Gastroesophageal sphincter (tissue), 4 donors: ENCODE results near the gene CNTNAP5. TPM values are rescaled to one million over a fixed set of nuclear protein-coding genes. Genes with fewer than 3 reads are reported as not detected.

Source experiments
- ATAC-seq: fragments of 150-250 bp; one replicate; pipeline ENCODE4 v1.9.1; 2016; ENCODE audit warnings: mild to moderate bottlenecking, moderate library complexity
- H3K27ac ChIP-seq, 4 donors: fragments of 200-600 bp; sonication (generic) in 3 of 4; 1 replicate in 3 of 4; 2 replicates in 1 of 4; pipeline ENCODE4 v1.5.1; 2016 to 2019
- H3K27me3 ChIP-seq: fragments of 200-600 bp; sonication (generic); one replicate; pipeline ENCODE4 v1.5.1; 2019
- H3K36me3 ChIP-seq, 2 donors: fragments of 200-600 bp; sonication (generic); one replicate each; pipeline ENCODE4 v1.5.1; 2019; ENCODE audit warnings: control low read depth in 1 of 2
- H3K4me1 ChIP-seq, 3 donors: fragments of 200-600 bp; sonication (generic); 1 replicate in 2 of 3; 2 replicates in 1 of 3; pipeline ENCODE4 v1.5.1; 2016 to 2019; ENCODE audit warnings: control low read depth in 2 of 3
- H3K4me3 ChIP-seq, 2 donors: fragments of 200-600 bp; sonication (generic); one replicate each; pipeline ENCODE4 v1.5.1; 2019; ENCODE audit warnings: mild to moderate bottlenecking in 1 of 2, moderate library complexity in 1 of 2
- H3K9me3 ChIP-seq, 3 donors: fragments of 200-600 bp; sonication (generic); one replicate each; pipeline ENCODE4 v1.5.1; 2017 to 2019; ENCODE audit warnings: control low read depth in 2 of 3
- CTCF ChIP-seq, 4 experiments: fragments of 200-600 bp in 2 of 4; fragments of 450-650 bp in 2 of 4; sonication (generic) in 1 of 4; IDR thresholded peaks; one replicate each; pipeline ENCODE4 v1.5.1; 2017 to 2019; ENCODE audit warnings: antibody characterized with exemption in 4 of 4, mild to moderate bottlenecking in 2 of 4, moderate library complexity in 2 of 4
- EP300 ChIP-seq: sonication (generic); formaldehyde crosslinking; IDR thresholded peaks from one replicate; pipeline ENCODE4 v1.6.1; 2017; ENCODE audit warnings: antibody characterized with exemption, mild to moderate bottlenecking
- POLR2A ChIP-seq, 2 donors: fragments of 450-650 bp; IDR thresholded peaks; one replicate each; pipeline ENCODE4 v1.6.1; 2017; ENCODE audit warnings: antibody characterized with exemption in 2 of 2, mild to moderate bottlenecking in 2 of 2, moderate library complexity in 1 of 2
- POLR2AphosphoS5 ChIP-seq: sonication (generic); formaldehyde crosslinking; IDR thresholded peaks from one replicate; pipeline ENCODE4 v1.6.1; 2017; ENCODE audit warnings: antibody characterized with exemption
- WGBS, 2 donors: methylation state at CpG; one replicate each; pipeline ENCODE4 v1.1.5; 2018; ENCODE audit warnings: low coverage in 1 of 2; 5-methylcytosine and 5-hydroxymethylcytosine counted together
- total RNA-seq, 4 donors: library from RNA; depleted of rRNA; stranded (reverse); fragments of >200 nt; gene quantifications; one replicate each; pipeline ENCODE4 v1.1.0, GENCODE V29; 2016

CNTNAP5 gene
- total RNA-seq, 4 donors from 2014 or later: 3.2 TPM; not detected in 3

- Histone ChIP-seq H3K36me3 (no peaks in the 10 kb centered on the region), H3K4me3 (no peak overlapping the region)
- ATAC-seq: no peak
Observed at GRCh38 chr2:124566518-124566970, 541.5 kb downstream of the CNTNAP5 start.

GRCh38 chr2:124570872-124571271 is 545.8 kb downstream of the CNTNAP5 start:
- TF ChIP-seq POLR2A (IDR thresholded peaks at IDR 0.05) (no peak), CTCF (IDR thresholded peaks at IDR 0.05) (no peak), POLR2AphosphoS5 (no peak), EP300 (no peak)
- H3K27me3 ChIP-seq: no peaks in the 10 kb centered on the region

More at GRCh38 chr2:124566518-124566970, 541.5 kb downstream of the CNTNAP5 start:
- TF ChIP-seq EP300: no peak
- no peak for TF ChIP-seq POLR2A (IDR thresholded peaks at IDR 0.05)
- TF ChIP-seq POLR2AphosphoS5: no peak
- TF ChIP-seq CTCF (IDR thresholded peaks at IDR 0.05): no peak
- Histone ChIP-seq H3K27me3 (no peaks in the 10 kb centered on the region), H3K9me3 (no peaks in the 10 kb centered on the region), H3K27ac (no peak overlapping the region), H3K4me1 (no peaks in the 10 kb centered on the region)

DNA sequence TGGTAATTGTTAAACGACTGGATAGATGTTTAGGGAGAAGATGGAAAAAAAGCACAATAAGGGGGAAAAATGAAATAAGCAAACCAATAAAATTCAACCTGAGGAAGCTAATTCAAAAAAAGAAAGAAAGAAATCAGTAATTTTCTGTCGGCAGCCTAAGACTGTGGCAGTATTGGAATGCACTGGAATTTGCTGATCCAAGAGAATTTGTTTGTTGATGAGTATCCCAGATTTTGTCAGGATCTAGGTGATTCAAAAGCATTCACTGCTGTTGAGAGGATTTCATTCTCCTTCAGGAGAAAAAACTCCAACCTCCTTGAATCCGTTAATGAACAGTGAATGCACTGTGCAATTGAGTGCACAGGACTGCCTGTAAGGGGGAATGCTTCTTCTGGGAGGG is 546.7 kb downstream of the CNTNAP5 start:
- WGBS, 2 donors: 77 to 86% methylated on average over 1 to 3 of the region's 3 CpGs
- Histone ChIP-seq H3K4me3 (no peak overlapping the region), H3K27me3 (no peaks in the 10 kb centered on the region), H3K27ac (no peak overlapping the region), H3K4me1 (no peaks in the 10 kb centered on the region), H3K36me3 (no peaks in the 10 kb centered on the region), H3K9me3 (no peaks in the 10 kb centered on the region)
- ATAC-seq: no peak
- TF ChIP-seq POLR2AphosphoS5: no peak
- TF ChIP-seq CTCF (IDR thresholded peaks at IDR 0.05): no peak
- TF ChIP-seq EP300: no peak
- no peak for TF ChIP-seq POLR2A (IDR thresholded peaks at IDR 0.05)

More at GRCh38 chr2:124570872-124571271, 545.8 kb downstream of the CNTNAP5 start:
- no peak for ATAC-seq
- Histone ChIP-seq H3K9me3 (no peaks in the 10 kb centered on the region), H3K4me3 (no peak overlapping the region), H3K27ac (no peak overlapping the region), H3K36me3 (no peaks in the 10 kb centered on the region), H3K4me1 (no peaks in the 10 kb centered on the region)

- no peaks in the 10 kb centered on the region for H3K9me3 ChIP-seq
- 10 to 15% methylated on average over 1 of the region's 1 CpG for WGBS, 2 donors
- ATAC-seq: no peak
- no peaks in the 10 kb centered on the region for H3K36me3 ChIP-seq
- H3K27ac ChIP-seq: no peak overlapping the region
- H3K4me3 ChIP-seq: no peak overlapping the region
- no peaks in the 10 kb centered on the region for H3K4me1 ChIP-seq
- no peaks in the 10 kb centered on the region for H3K27me3 ChIP-seq
- TF ChIP-seq CTCF (IDR thresholded peaks at IDR 0.05): no peak
- TF ChIP-seq EP300: no peak
- TF ChIP-seq POLR2AphosphoS5: no peak
- no peak for TF ChIP-seq POLR2A (IDR thresholded peaks at IDR 0.05)
Observed at GRCh38 chr2:124572934-124573634, 548.0 kb downstream of the CNTNAP5 start.

- TF ChIP-seq CTCF (IDR thresholded peaks at IDR 0.05) (no peak), EP300 (no peak), POLR2A (IDR thresholded peaks at IDR 0.05) (no peak), POLR2AphosphoS5 (no peak)
- 64 to 87% methylated on average over 2 of the region's 2 CpGs for WGBS, 2 donors
- Histone ChIP-seq H3K27me3 (no peaks in the 10 kb centered on the region), H3K9me3 (no peaks in the 10 kb centered on the region), H3K27ac (no peak overlapping the region), H3K4me1 (no peaks in the 10 kb centered on the region), H3K36me3 (no peaks in the 10 kb centered on the region), H3K4me3 (no peak overlapping the region)
- ATAC-seq: no peak
Observed at GRCh38 chr2:124575497-124575896, 550.4 kb downstream of the CNTNAP5 start.
